ENCODE results near the gene TTLL5. TPM values are rescaled to one million over a fixed set of nuclear protein-coding genes. Genes with fewer than 3 reads are reported as not detected.

TTLL5 gene
- total RNA-seq, 2 experiments from 2014 or later: 27.3 to 38.6 TPM

DNA sequence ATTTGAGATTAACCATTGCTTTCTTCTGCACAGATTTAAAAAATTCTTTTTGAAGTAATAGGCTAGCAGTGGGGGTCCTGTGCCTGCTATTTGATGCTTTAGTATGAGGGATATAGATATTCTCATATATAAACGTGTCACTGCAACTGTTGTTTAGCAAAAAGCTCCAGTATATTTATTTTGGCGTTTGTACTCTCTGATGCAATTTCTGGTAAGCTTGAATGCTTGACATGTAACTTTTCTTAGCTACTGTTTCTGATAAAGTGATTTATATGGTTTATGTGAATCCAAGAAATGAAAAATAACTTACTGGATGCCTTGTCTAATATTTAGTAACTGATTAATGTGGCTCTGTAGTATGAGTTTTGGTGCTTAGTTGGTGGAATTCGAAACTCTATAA is 77.1 kb downstream of the TTLL5 start:
- no peaks in the 10 kb centered on the region for H3K9me3 Mint-ChIP-seq (ENCODE audit: low read depth)

DNA sequence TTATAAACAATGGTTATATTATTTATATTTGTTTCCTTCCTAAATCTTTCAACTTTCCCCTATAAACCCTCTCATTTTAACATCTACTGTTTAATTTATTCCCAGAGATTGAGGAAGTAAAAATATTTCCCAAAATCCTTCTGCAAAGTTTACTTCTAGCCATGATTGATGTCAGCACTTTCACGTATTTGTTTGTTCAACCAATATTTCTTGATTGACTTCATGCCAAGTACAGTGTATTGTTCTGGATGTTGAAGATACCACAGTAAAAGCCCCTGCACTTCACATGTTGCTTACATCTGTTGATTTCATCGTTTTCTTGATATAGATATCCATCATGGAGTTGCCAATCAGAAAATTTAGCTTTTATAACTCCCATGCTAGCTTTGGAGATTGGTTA is 81.8 kb downstream of the TTLL5 start:
- intact Hi-C loops (cut with DNase I, micrococcal nuclease): loop anchor here in 1 of 2 experiments (5.0 kb wide), 1 partner anchor 1356 kb away; no protein-coding TSS in a partner anchor
- no peaks in the 10 kb centered on the region for H3K4me1 Mint-ChIP-seq
- POLR2A ChIA-PET: interaction anchor here (0.6 kb wide), 1 partner anchor 78 kb away, joined by 3 read pairs; no protein-coding TSS in a partner anchor
- H3K36me3 Mint-ChIP-seq (ENCODE audit: low read depth): peaks cover 45% of the 10 kb centered on the region
- H3K9me3 Mint-ChIP-seq (ENCODE audit: low read depth): peaks cover 4% of the 10 kb centered on the region
- no peaks in the 10 kb centered on the region for H3K27me3 Mint-ChIP-seq
- no peak overlapping the region for H3K27ac Mint-ChIP-seq
- ATAC-seq (no peak), DNase-seq (no peak)
- CTCF ChIA-PET: no interaction called here
- no peak overlapping the region for H3K4me3 Mint-ChIP-seq

More for the DNA sequence above, 77.1 kb downstream of the TTLL5 start:
- intact Hi-C loops (cut with DNase I, micrococcal nuclease): no loop called here
- ATAC-seq (no peak), DNase-seq (no peak)
- Mint-ChIP-seq H3K27me3 (no peaks in the 10 kb centered on the region), H3K27ac (no peak overlapping the region), H3K4me3 (no peak overlapping the region), H3K4me1 (no peaks in the 10 kb centered on the region), H3K36me3 (ENCODE audit: low read depth) (peaks cover 27% of the 10 kb centered on the region)
- POLR2A ChIA-PET: no interaction called here
- CTCF ChIA-PET: interaction anchor here (0.7 to 1.4 kb wide), 2 partner anchors 29 to 161 kb away, joined by 4 read pairs; no protein-coding TSS in a partner anchor

DNA sequence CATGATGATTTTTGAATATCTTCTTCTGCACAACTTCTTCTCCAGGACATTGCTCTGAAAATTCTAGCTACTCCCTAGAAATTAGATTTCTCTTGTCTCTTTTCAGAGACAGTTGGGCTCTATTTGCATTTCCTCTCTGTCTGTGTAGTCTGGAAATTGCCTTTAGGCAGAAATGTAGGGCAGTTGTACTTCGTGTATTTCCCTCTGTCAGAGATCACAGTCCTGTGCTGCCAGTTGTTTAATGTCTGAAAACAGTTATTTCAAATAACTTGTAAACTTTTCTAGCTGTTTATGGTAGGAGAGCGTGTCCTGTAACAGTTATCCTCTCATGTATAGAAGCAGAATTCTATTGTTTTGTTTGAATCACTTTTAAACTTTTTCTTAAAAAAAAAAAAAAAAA is 86.9 kb downstream of the TTLL5 start:
- H3K4me3 Mint-ChIP-seq: no peak overlapping the region
- ChIA-PET CTCF (interaction anchor here (2.1 kb wide), 1 partner anchor 159 kb away, joined by 6 read pairs; no protein-coding TSS in a partner anchor), POLR2A (no interaction called here)
- DNase-seq: no peak
- H3K4me1 Mint-ChIP-seq: no peaks in the 10 kb centered on the region
- no peak for ATAC-seq
- H3K27me3 Mint-ChIP-seq: no peaks in the 10 kb centered on the region
- intact Hi-C loops (cut with DNase I, micrococcal nuclease): no loop called here
- H3K9me3 Mint-ChIP-seq (ENCODE audit: low read depth): peaks cover 4% of the 10 kb centered on the region
- H3K27ac Mint-ChIP-seq: no peak overlapping the region
- H3K36me3 Mint-ChIP-seq (ENCODE audit: low read depth): peaks cover 48% of the 10 kb centered on the region

DNA sequence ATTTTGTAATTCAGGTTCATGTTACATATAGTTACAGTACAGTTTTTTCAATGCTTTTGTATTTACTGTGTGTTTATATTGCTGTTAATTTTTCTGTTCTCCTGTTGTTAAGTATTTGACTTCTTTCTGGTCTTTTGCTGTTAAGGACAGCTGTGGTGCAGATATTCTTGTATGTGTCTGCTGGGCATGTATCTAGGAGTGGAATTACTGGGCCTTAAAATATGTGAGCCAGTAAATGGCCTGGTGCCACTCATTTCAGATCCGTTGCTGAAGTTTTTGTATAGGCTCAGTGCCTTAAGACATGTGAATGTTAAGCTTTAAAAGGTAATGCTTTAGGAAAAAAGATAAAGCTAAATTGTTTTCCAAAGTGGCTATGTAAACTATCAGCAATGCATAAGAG is 87.3 kb downstream of the TTLL5 start:
- Mint-ChIP-seq H3K36me3 (ENCODE audit: low read depth) (peaks cover 48% of the 10 kb centered on the region), H3K27ac (no peak overlapping the region), H3K4me3 (no peak overlapping the region), H3K9me3 (ENCODE audit: low read depth) (peaks cover 4% of the 10 kb centered on the region), H3K27me3 (no peaks in the 10 kb centered on the region), H3K4me1 (no peaks in the 10 kb centered on the region)
- no peak for DNase-seq
- no peak for ATAC-seq
- intact Hi-C loops (cut with DNase I, micrococcal nuclease): no loop called here
- ChIA-PET CTCF (interaction anchor here (2.1 kb wide), 1 partner anchor 158 kb away, joined by 6 read pairs; no protein-coding TSS in a partner anchor), POLR2A (no interaction called here)

DNA sequence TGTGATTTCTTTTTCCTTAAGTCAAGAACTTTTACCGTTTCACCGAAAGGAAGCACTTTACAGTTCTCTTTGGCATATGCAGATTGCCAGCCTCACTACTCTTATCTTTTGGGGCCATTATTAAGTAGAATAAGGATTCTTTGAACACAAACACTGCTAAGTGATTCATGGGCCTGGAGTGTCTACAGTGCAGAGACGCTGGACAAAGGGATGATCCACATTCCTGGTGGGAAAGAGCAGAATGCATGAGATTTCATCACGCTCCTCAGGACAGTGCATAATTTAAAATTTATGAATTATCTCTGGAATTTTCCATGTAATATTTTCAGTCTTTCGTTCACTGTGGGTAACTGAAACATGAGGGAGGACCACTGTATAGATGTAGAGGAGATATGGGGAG is 90.2 kb downstream of the TTLL5 start:
- intact Hi-C loops (cut with DNase I, micrococcal nuclease): no loop called here
- Mint-ChIP-seq H3K36me3 (ENCODE audit: low read depth) (peaks cover 43% of the 10 kb centered on the region), H3K4me1 (no peaks in the 10 kb centered on the region), H3K9me3 (ENCODE audit: low read depth) (peaks cover 4% of the 10 kb centered on the region), H3K27me3 (no peaks in the 10 kb centered on the region), H3K4me3 (no peak overlapping the region), H3K27ac (no peak overlapping the region)
- ATAC-seq: no peak
- no peak for DNase-seq
- CTCF ChIA-PET: no interaction called here
- POLR2A ChIA-PET: no interaction called here

DNA sequence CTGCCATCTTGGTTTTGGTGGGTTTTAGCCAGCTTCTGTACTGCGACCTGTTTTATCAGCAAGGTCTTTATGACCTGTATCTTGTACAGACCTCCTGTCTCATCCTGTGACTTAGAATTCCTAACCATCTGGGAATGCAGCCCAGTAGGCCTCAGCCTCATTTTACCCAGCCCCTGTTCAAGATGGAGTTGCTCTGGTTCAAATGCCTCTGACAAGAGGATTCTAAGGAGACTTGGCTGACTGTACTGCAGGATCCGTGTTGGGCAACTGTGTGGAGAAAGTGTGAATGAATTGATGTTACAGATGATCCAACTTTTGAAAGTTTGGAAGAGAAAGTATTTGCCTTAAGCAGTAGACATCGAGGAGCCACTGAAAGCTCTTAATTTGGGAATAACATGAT is 91.0 kb downstream of the TTLL5 start:
- ATAC-seq: no peak

DNA sequence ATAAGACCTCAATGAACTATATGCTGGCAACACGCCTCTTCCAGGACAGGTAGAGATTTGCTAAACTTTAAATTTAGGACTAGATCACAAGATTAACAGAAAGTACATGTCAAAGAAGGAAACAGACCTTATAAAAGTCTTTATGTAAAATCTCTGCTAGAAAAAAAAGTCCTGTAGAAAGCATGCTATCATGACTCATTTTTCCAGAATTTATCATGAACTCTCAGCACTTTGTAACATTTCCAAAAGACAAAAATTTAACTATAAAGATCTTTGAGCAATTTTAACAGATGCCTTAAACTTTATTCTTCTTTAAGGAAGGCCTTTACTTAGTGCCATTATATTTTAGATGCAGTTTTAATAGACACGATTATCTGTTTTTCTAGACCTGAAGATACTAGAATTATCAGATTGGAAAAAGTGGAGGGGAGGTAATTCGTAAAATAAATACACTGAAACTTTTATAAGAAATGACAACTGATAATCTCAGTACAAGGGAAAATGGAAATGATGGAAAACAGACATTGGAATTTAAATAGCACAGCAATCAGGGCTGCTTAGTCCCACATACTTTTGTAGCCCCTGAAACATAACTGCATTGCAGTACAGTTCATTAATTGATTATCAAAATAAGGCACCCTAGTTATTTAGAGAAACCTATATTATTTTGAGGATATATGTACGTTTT is 92.0 kb downstream of the TTLL5 start:
- CTCF ChIA-PET: no interaction called here
- H3K27me3 Mint-ChIP-seq: no peaks in the 10 kb centered on the region
- ATAC-seq (no peak), DNase-seq (no peak)
- no peak overlapping the region for H3K27ac Mint-ChIP-seq
- H3K4me1 Mint-ChIP-seq: no peaks in the 10 kb centered on the region
- intact Hi-C loops (cut with DNase I, micrococcal nuclease): no loop called here
- no peaks in the 10 kb centered on the region for H3K9me3 Mint-ChIP-seq (ENCODE audit: low read depth)
- peaks cover 32% of the 10 kb centered on the region for H3K36me3 Mint-ChIP-seq (ENCODE audit: low read depth)
- no peak overlapping the region for H3K4me3 Mint-ChIP-seq
- POLR2A ChIA-PET: no interaction called here

More for the DNA sequence above, 91.0 kb downstream of the TTLL5 start:
- Mint-ChIP-seq H3K27me3 (no peaks in the 10 kb centered on the region), H3K4me1 (no peaks in the 10 kb centered on the region), H3K36me3 (ENCODE audit: low read depth) (peaks cover 39% of the 10 kb centered on the region), H3K27ac (no peak overlapping the region), H3K4me3 (no peak overlapping the region), H3K9me3 (ENCODE audit: low read depth) (peaks cover 2% of the 10 kb centered on the region)
- CTCF ChIA-PET: no interaction called here
- DNase-seq: no peak
- intact Hi-C loops (cut with DNase I, micrococcal nuclease): no loop called here
- POLR2A ChIA-PET: no interaction called here

DNA sequence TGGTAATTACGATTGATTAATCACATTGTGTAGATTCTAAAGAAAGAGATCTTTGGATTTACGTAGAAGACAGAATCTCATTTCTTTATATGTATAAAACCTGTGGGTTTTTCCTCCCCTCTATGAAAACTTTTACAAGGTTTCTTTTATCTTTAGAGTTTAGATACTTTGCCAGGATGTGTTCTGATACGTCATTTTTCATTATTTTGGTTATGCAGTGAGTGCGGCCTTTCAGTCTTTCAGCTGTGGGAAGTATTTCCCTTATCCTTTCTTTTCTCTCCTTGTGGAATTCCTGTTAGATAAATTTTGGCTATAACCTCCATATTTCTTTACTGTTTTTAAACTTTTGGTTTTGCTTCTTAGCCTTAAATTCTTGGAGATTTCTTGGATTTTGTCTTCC is 92.7 kb downstream of the TTLL5 start:
- no peak overlapping the region for H3K27ac Mint-ChIP-seq
- DNase-seq (no peak), ATAC-seq (no peak)
- ChIA-PET POLR2A (no interaction called here), CTCF (no interaction called here)
- no peaks in the 10 kb centered on the region for H3K27me3 Mint-ChIP-seq
- H3K4me3 Mint-ChIP-seq: no peak overlapping the region
- intact Hi-C loops (cut with DNase I, micrococcal nuclease): no loop called here
- peaks cover 28% of the 10 kb centered on the region for H3K36me3 Mint-ChIP-seq (ENCODE audit: low read depth)
- no peaks in the 10 kb centered on the region for H3K4me1 Mint-ChIP-seq
- H3K9me3 Mint-ChIP-seq (ENCODE audit: low read depth): no peaks in the 10 kb centered on the region

DNA sequence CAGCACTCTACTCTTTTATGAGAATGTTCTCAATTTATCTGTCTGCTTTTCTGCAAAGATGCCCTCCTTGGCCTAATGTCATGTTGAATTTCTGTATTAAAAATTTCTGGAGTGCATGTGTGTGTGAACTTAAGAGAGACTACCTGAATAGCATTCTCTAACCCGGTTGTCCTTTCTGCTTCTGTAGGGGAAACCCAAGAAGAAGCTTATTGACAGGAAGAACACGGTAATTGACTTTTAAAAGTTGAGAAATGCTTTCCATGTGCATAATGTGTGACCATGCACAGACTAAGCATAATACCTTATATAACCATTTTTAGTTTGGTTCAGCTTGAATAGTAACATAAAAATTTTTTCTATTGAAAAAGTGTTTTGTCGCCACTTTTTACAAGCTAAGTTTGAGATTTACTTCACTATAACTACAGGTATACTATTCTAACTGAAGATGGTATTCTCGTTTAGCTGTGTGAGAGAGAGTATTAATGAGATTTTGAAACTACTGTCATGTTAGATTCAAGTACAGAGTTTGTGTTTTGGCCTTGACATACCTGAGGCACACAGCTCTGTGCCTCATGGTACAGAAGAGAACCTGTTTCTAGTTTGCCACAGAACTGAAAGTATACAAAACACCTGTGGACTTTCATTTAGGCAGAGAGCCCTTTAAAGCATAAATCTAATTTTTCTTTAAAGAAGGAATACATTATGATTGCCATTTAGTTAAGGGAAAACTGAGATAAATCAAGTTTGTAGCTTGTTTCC is 96.8 kb downstream of the TTLL5 start:
- intact Hi-C loops (cut with DNase I, micrococcal nuclease): no loop called here
- Mint-ChIP-seq H3K27ac (no peak overlapping the region), H3K4me1 (no peaks in the 10 kb centered on the region), H3K27me3 (no peaks in the 10 kb centered on the region), H3K36me3 (ENCODE audit: low read depth) (peaks cover 25% of the 10 kb centered on the region), H3K9me3 (ENCODE audit: low read depth) (no peaks in the 10 kb centered on the region), H3K4me3 (no peak overlapping the region)
- ChIA-PET CTCF (interaction anchor here (0.7 to 1.9 kb wide), 4 partner anchors 8 to 225 kb away, joined by 3 to 7 read pairs (median 4); no protein-coding TSS in a partner anchor), POLR2A (interaction anchor here (0.7 kb wide), 1 partner anchor 94 kb away, joined by 3 read pairs; no protein-coding TSS in a partner anchor)
- DNase-seq: no peak
- no peak for ATAC-seq

DNA sequence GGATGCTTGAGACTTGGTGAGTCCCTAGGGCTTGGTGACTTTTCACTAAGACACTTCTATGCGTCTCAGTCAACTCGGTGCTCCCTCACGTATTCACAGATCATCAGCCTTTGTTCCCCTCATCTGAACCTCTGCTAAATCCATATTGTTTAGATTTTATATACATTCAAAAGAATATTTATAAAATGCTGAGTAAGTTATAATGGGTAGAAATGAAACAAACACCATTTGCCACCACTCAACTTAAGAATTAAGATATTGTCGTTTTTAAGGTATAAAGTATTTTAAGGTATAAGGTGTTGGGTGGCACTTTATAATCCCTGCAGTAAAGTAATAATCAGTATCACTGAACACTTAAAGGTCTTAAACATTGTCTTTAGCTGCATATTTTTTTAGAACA is 103.0 kb downstream of the TTLL5 start:
- peaks cover 5% of the 10 kb centered on the region for H3K36me3 Mint-ChIP-seq (ENCODE audit: low read depth)
- no peak for ATAC-seq
- intact Hi-C loops (cut with DNase I, micrococcal nuclease): no loop called here

DNA sequence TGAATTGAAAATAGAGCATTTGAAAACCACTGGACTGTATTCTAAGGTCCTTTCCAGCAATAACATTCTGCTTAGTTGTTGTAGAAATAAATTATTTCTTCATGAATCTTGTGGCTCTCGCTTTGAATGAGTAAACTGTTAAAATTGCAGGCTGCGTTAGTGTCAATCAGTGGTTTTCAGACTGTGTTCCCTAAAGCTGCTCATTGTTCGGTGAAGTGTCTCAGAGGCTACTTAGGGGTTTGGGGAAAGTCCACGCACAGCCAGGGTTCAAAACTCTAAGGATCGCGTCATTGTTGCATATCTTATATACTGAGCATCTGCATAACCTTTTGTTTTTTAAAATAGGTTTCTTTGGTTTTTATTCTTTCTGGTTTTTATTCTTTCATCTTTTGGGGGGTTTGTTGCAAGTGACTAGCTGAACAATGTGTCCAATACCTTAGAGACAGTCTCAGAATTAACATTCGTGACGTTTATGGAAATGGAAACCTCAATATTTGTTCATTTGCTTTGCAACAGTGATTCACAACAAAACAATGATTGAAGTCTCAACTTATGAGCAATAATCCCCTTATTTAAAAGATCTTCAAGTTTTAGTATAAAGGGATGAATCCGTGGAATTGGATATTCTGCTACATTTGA is 108.1 kb downstream of the TTLL5 start:
- Mint-ChIP-seq H3K36me3 (ENCODE audit: low read depth) (peaks cover 8% of the 10 kb centered on the region), H3K27ac (no peak overlapping the region), H3K9me3 (ENCODE audit: low read depth) (no peaks in the 10 kb centered on the region), H3K27me3 (no peaks in the 10 kb centered on the region), H3K4me1 (no peaks in the 10 kb centered on the region), H3K4me3 (no peak overlapping the region)
- intact Hi-C loops (cut with DNase I, micrococcal nuclease): no loop called here
- peak; percentile 4 for DNase-seq
- CTCF ChIA-PET: interaction anchor here (1.2 to 1.5 kb wide), 2 partner anchors 58 to 114 kb away, joined by 3 read pairs; no protein-coding TSS in a partner anchor
- peak; percentile 23 for ATAC-seq
- POLR2A ChIA-PET: no interaction called here

More for the DNA sequence above, 103.0 kb downstream of the TTLL5 start:
- Mint-ChIP-seq H3K4me3 (no peak overlapping the region), H3K4me1 (no peaks in the 10 kb centered on the region), H3K27ac (no peak overlapping the region), H3K27me3 (no peaks in the 10 kb centered on the region), H3K9me3 (ENCODE audit: low read depth) (no peaks in the 10 kb centered on the region)
- CTCF ChIA-PET: no interaction called here
- DNase-seq: no peak
- POLR2A ChIA-PET: no interaction called here

Measured in activated CD4-positive, alpha-beta T cell treated with anti-CD3 and anti-CD28 coated beads for 36 hours (primary cell).